ENCODE measurements around the gene RFX2. TPM values are rescaled to one million over a fixed set of nuclear protein-coding genes. Genes with fewer than 3 reads are reported as not detected.

Gene RFX2
- total RNA-seq, 2 donors from 2014 or later = 12.7 to 16.1 TPM

DNA sequence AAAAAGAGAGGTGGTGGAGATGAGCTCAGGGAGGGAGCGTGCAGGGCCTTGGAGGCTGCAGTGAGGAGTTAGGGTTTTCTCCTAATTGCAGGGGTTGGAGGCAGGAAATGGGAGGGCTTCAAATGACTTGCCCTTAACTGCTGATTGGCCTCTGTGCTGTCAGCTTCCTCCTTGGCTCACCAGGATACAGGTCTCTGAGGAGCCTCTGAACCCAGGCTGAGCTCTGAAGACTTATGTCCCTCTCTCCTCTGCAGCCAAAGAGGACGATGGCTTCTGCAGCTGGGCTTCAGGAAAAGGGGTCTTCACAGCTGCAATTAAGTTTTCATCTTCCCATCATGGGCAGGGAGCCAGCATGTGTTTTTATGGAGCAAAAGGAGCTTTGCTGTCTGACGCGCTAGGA lies 125.7 kb downstream of the RFX2 start:
- Histone ChIP-seq H3K9me3 (no peaks in the 10 kb centered on the region), H3K27ac (no peak overlapping the region), H3K27me3 (no peaks in the 10 kb centered on the region), H3K4me3 (no peak overlapping the region), H3K4me1 (peaks cover 0 to 16% of the 10 kb centered on the region in 2 donors), H3K36me3 (no peaks in the 10 kb centered on the region)
- DNase-seq (ENCODE audit: low spot score) = no peak
- no peak for TF ChIP-seq CTCF (IDR thresholded peaks at IDR 0.05)

DNA sequence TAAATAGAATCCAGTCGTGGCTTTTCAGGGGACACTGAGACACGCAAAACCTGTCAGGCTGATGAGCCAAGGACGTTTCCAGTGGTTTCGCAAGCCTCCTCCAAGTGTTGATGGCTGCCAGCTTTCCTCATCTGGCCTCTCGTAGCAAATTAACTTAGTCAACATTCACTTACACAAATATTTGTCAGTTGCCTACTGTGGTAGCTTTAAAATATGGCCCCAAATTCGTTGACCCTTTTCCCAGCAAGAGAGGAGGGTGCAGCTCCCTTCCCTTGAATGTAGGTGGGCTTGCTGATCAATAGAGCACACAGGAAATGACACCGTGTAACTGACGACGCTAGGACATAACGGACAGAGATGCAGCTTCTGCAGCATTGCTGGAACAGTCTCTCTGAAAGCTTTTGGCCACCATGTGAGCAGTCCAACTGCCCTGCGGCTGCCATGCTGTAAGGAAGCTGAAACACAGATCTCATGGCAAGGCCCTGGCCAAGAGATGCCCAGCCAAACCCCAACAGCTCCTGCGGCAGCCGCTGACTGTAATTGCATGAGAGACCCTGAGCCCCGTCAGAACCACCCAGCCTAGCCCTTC lies 126.8 kb downstream of the RFX2 start:
- TF ChIP-seq CTCF (IDR thresholded peaks at IDR 0.05) = no peak
- H3K9me3 ChIP-seq = no peaks in the 10 kb centered on the region
- no peaks in the 10 kb centered on the region for H3K36me3 ChIP-seq
- no peak for DNase-seq (ENCODE audit: low spot score)
- H3K4me1 ChIP-seq = peaks cover 0 to 26% of the 10 kb centered on the region in 2 donors
- H3K27ac ChIP-seq = no peak overlapping the region
- H3K4me3 ChIP-seq = no peak overlapping the region
- H3K27me3 ChIP-seq = no peaks in the 10 kb centered on the region

DNA sequence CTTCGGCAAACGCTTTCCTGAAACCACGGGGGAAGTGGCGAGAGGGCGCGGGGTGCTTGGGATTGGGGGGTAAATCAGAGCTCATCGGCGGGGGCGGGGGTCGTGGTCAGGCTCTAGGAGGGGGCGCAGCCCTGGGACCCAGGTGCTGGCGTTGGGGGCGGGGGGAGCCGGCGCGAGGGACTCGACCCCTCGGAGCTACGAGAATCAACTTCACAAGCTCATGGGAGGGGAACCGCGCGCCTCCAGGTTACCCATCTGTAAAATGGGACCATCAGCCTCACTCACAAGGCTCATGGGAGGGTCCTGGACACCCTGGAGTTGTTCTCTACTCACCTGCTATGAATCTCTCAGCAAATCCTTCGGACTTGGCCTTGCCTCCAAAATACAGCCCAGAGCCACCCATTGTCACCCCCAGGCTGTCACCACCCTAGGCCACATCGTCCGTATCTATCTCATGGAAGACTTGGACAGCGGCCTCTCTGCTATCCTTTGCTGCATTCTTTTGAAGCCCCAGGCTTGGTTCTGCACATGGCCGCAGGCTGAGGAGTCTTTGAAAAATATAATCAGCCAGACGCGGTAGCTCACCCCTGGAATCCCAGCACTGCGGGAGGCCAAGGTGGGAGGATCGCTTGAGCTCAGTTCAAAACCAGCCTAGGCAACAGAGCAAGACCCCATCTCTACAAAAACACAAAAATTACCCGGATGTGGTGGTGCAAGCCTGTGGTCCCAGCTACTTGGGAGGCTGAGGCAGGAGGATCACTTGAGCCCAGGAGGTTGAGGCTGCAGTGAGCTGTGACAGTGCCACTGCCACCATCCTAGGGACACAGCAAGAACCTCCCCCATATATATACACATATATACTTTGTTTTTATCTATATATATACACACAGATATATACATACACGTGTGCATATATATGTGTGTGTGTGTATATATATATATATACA lies 131.4 kb downstream of the RFX2 start:
- H3K36me3 ChIP-seq = peaks cover 5% of the 10 kb centered on the region
- H3K27me3 ChIP-seq = no peaks in the 10 kb centered on the region
- peaks cover 0 to 54% of the 10 kb centered on the region in 2 donors for H3K4me1 ChIP-seq
- no peaks in the 10 kb centered on the region for H3K9me3 ChIP-seq
- no peak for TF ChIP-seq CTCF (IDR thresholded peaks at IDR 0.05)
- peak overlapping the region; percentile 77 to 92 for H3K27ac ChIP-seq
- no peak for DNase-seq (ENCODE audit: low spot score)
- peak overlapping the region; percentile 98 to 100 for H3K4me3 ChIP-seq

DNA sequence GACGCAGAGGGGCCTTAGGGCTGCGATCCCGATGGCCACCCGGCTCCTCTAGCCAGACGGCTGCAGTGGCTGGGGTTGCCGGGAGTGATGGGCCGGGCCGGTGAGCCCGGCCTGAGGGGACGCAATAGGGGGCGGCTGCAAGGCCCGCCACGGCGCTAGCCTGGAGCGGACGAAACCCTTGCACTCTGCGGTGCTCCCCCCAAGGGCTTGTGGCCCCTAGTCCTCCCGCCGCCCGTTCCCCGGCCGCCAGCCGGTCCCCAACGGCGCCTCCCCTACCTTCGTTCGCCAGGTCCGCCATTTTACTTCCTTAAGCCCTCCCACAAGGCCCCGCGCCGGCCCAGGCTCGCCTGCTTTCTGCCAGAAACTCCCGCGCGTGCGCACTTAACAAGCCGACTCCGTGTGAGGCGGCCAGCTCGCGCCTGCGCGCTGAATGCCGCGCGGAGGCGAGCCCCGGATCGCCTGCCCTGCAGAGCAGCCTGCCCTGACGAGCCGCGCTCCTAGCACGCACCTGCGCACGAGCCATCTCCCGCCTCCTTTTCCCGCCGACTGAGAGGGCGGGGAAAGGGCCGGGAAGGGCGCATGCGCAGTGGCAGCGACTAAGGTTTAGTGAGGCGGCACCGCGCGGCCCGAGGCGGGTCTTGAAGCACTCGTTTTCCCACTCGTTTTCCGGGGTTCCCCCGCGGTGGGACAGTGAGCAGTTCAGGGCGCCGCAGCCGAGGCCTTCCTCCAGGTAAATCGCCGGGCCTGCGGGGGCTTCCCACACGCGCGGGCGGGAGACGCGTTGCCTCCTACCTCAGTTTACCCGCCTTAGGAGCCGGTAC lies 132.3 kb downstream of the RFX2 start, which contains the start of gene RANBP3:
TSS of gene RANBP3 (minus strand) at position 356 of the 821 bp plus-strand sequence. CDS start at position 298, 58 bp downstream.
- Histone ChIP-seq H3K36me3 (peaks cover 12% of the 10 kb centered on the region), H3K27me3 (no peaks in the 10 kb centered on the region), H3K9me3 (no peaks in the 10 kb centered on the region), H3K27ac (peak within 1 kb of the TSS; percentile 77 to 92), H3K4me3 (peak within 1 kb of the TSS; percentile 98 to 100), H3K4me1 (peaks cover 0 to 55% of the 10 kb centered on the region in 2 donors)
- peak; percentile 98 for DNase-seq (ENCODE audit: low spot score)
- peak in 1 of 2 donors; percentile 24 for TF ChIP-seq CTCF (IDR thresholded peaks at IDR 0.05)

- H3K36me3 ChIP-seq = peaks cover 17% of the 10 kb centered on the region
- no peak for TF ChIP-seq CTCF (IDR thresholded peaks at IDR 0.05)
- H3K9me3 ChIP-seq = no peaks in the 10 kb centered on the region
- peak overlapping the region; percentile 77 to 92 for H3K27ac ChIP-seq
- H3K4me3 ChIP-seq = peak overlapping the region; percentile 98 to 100
- no peaks in the 10 kb centered on the region for H3K27me3 ChIP-seq
- peaks cover 0 to 59% of the 10 kb centered on the region in 2 donors for H3K4me1 ChIP-seq
- DNase-seq (ENCODE audit: low spot score) = no peak
These were observed 133.0 kb downstream of the RFX2 start for GRCh38 chr19:5977222-5977784.
